Osteoblast (primary cell): ENCODE measurements around the gene SH2D3C. TPM values are rescaled to one million over a fixed set of nuclear protein-coding genes. Genes with fewer than 3 reads are reported as not detected.
A peak's percentile ranks its signal among the peaks of the same experiment; 100 is the strongest.

ENCODE experiments used
- DNase-seq: peaks from one replicate; pipeline ENCODE4 v3.0.0; 2011; ENCODE audit warnings: low spot score, mixed read lengths; ENCODE audit not compliant: insufficient read length; ENCODE audit errors: missing footprints
- H2AFZ ChIP-seq: 2 replicates; pipeline ENCODE4 v1.6.0; 2011; ENCODE audit warnings: mild to moderate bottlenecking, low read length
- H3K27ac ChIP-seq: 2 replicates; pipeline ENCODE4 v1.5.1; 2011; ENCODE audit warnings: mild to moderate bottlenecking, low read depth, low read length, moderate library complexity
- H3K27me3 ChIP-seq: 2 replicates; pipeline ENCODE4 v1.6.0; 2012; ENCODE audit warnings: mild to moderate bottlenecking, control low read depth, inconsistent platforms, low read length, moderate library complexity; ENCODE audit not compliant: insufficient read depth
- H3K36me3 ChIP-seq: 2 replicates; pipeline ENCODE4 v1.5.1; 2011; ENCODE audit warnings: mild to moderate bottlenecking, low read length, control low read depth, moderate library complexity; ENCODE audit not compliant: insufficient read depth
- H3K4me1 ChIP-seq: 2 replicates; pipeline ENCODE4 v1.5.1; 2011; ENCODE audit warnings: mild to moderate bottlenecking, low read length, control low read depth, moderate library complexity; ENCODE audit not compliant: insufficient read depth
- H3K4me2 ChIP-seq: 2 replicates; pipeline ENCODE4 v1.6.0; 2011; ENCODE audit warnings: mild to moderate bottlenecking, low read length; ENCODE audit not compliant: insufficient read depth
- H3K4me3 ChIP-seq: fragments of 200-600 bp; sonication (generic); 3 replicates; pipeline ENCODE4 v1.5.1; 2012; ENCODE audit warnings: mild to moderate bottlenecking, low read length, inconsistent platforms; ENCODE audit not compliant: insufficient read depth
- H3K79me2 ChIP-seq: 2 replicates; pipeline ENCODE4 v1.6.0; 2012; ENCODE audit warnings: mild to moderate bottlenecking, low read length, control low read depth, inconsistent platforms; ENCODE audit not compliant: insufficient read depth
- H3K9me3 ChIP-seq: 2 replicates; pipeline ENCODE4 v1.5.1; 2011; ENCODE audit warnings: low read depth, low read length, control low read depth
- H4K20me1 ChIP-seq: 2 replicates; pipeline ENCODE4 v1.6.0; 2012; ENCODE audit warnings: mild to moderate bottlenecking, low read length, control low read depth; ENCODE audit not compliant: insufficient read depth
- CTCF ChIP-seq: IDR thresholded peaks from 2 replicates; pipeline ENCODE4 v1.5.1; 2011; ENCODE audit warnings: mild to moderate bottlenecking, low read depth, low read length, moderate library complexity; ENCODE audit errors: extremely low read depth
- total RNA-seq: library from RNA; depleted of rRNA; stranded (reverse); fragments of >200 nt; gene quantifications from 2 replicates; pipeline ENCODE4 v1.2.3, GENCODE V29; 2012

The SH2D3C gene
- total RNA-seq, 1 donor, result 0.36 TPM

GRCh38 chr9:127739614-127740330 is 38.7 kb downstream of the SH2D3C start:
- Histone ChIP-seq H3K79me2 (no peaks in the 10 kb centered on the region), H3K9me3 (no peaks in the 10 kb centered on the region), H3K4me2 (peak overlapping the region; percentile 57), H4K20me1 (no peaks in the 10 kb centered on the region), H3K27me3 (no peaks in the 10 kb centered on the region), H2AFZ (no peak overlapping the region), H3K4me3 (no peak overlapping the region), H3K36me3 (no peaks in the 10 kb centered on the region), H3K27ac (peak overlapping the region; percentile 28), H3K4me1 (peaks cover 12% of the 10 kb centered on the region)
- TF ChIP-seq CTCF, result no peak
- DNase-seq, result no peak

- Histone ChIP-seq H3K4me2 (no peak overlapping the region), H3K79me2 (peaks cover 4% of the 10 kb centered on the region), H2AFZ (no peak overlapping the region), H3K9me3 (no peaks in the 10 kb centered on the region), H4K20me1 (no peaks in the 10 kb centered on the region), H3K27ac (no peak overlapping the region), H3K27me3 (no peaks in the 10 kb centered on the region), H3K36me3 (no peaks in the 10 kb centered on the region), H3K4me3 (no peak overlapping the region), H3K4me1 (peaks cover 18% of the 10 kb centered on the region)
- TF ChIP-seq CTCF, result no peak
- DNase-seq, result no peak
Observed at GRCh38 chr9:127738666-127739065, 39.8 kb downstream of the SH2D3C start.

- H3K4me3 ChIP-seq, result no peak overlapping the region
- peaks cover 6% of the 10 kb centered on the region for H3K36me3 ChIP-seq
- no peak for DNase-seq
- H3K9me3 ChIP-seq, result no peaks in the 10 kb centered on the region
- H3K4me1 ChIP-seq, result peaks cover 14% of the 10 kb centered on the region
- H3K4me2 ChIP-seq, result peak overlapping the region; percentile 40
- no peaks in the 10 kb centered on the region for H4K20me1 ChIP-seq
- H3K27ac ChIP-seq, result peak overlapping the region; percentile 4
- peaks cover 4% of the 10 kb centered on the region for H3K79me2 ChIP-seq
- no peak overlapping the region for H2AFZ ChIP-seq
- H3K27me3 ChIP-seq, result no peaks in the 10 kb centered on the region
- no peak for TF ChIP-seq CTCF
Observed at GRCh38 chr9:127735530-127736185, 42.8 kb downstream of the SH2D3C start.

- Histone ChIP-seq H3K4me1 (peaks cover 10% of the 10 kb centered on the region), H3K9me3 (no peaks in the 10 kb centered on the region), H3K4me2 (peak within 1 kb of the TSS; percentile 79), H3K79me2 (peaks cover 4% of the 10 kb centered on the region), H3K27me3 (no peaks in the 10 kb centered on the region), H3K36me3 (peaks cover 6% of the 10 kb centered on the region), H2AFZ (peak within 1 kb of the TSS; percentile 80), H3K27ac (peak within 1 kb of the TSS; percentile 50), H3K4me3 (peak within 1 kb of the TSS; percentile 80), H4K20me1 (no peaks in the 10 kb centered on the region)
- DNase-seq, result peak; percentile 100
- TF ChIP-seq CTCF, result peak; percentile 91
Observed at GRCh38 chr9:127734747-127735529, 43.5 kb downstream of the SH2D3C start, which contains the start of gene TOR2A. TSS of gene TOR2A (minus strand) at chr9:127735294. CDS start at chr9:127735270, 24 bp downstream.
